ENCODE results near the gene C6orf136.

The C6orf136 gene

DNA sequence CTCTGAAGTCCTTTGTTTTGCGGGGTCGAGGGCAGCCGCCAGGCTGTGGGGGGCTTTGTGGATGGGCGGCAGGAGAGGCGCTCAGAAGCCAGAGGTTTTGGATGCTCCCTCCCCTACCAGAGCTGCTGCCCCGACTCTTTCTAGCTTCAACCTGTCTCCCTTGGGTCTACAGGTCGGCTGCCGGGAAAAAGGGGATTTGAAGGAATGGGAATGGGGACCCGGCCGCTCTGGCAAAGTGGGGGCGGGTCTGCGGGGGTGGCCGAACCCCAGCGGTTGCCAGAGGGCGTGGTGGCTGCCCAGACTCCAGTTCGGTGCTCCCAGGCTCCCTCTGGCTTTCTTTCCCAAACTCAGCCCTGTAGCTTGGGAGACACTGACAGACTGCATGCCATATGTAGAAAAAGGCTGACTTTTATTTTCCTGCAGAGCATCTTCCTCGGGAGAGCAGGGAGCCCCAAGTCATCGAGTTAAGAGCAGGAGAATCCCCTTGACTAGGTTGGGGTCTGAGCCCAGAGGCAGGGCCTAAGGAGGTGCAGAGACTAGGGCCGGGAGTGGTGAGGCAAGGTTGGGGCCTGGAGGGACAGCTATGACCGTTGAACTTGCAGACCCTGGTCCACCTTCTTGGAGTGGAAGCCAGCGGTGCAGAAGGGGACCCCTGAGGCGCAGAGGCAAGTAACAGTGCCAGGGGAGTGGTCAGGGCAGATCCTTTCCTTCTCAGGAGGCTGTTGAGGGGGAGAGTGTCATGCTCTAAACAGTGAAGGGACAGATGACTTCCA lies 40.9 kb downstream of the C6orf136 start:
- FAIRE-seq, result no peak

DNA sequence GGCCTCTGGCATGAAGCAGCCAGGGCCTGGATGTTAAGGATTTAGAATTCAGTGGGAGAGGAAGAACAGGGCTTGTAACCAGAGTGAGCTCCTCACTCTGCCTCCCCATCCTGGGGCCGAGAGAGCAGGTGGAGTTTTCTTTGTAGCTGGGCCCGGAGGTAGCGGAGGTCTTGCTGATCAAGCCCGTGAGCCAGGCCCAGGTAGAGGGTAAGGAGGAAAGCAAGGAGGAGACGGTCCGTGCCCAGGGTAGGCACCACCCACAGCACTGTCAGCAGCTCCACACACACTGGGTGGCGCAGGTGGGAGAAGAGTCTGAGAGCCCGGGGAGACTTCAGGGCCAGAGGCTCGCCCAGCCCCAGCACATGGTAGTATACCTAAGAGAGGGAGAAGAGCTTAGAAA lies 41.6 kb downstream of the C6orf136 start:
- FAIRE-seq, result no peak

DNA sequence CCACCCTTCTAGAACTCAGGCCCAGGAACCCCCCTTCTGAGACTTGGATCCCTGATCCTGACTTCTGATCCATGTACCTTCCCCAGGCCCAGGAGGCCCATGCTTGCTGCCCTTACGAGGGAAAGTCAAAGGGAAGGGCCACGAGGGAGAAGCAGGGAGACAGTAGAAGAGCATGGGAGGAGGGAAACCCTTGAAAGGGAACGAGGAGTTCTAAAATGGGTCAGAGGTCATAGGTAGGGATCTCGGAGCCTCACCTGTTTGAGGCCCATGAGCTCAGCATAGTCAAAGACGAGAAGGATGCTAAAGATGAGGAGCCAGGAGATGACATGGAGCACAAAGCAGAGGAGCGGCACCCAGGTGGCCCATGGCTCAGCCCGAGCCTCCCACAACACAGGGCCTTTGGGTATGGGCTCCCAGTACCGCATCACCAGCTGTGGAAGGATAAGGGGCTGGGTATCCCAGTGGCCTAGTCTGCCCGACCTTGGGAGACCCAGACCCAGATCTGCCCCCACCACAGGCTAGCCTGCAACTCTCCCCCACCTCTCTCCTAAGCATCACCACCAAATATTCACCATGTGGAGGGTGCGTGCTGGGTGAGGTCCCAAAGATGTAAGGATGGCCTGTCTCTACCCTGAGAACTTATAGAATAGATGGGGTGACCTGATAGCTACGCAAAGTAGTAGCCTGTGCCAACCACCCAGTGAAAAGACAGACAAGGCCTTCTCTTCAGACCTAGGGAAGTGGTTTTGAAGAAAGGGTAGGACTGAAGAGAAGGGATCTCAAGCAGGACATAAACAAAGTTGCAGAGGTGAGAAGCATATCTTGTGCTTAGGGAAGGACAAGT lies 42.3 kb downstream of the C6orf136 start:
- no peak for FAIRE-seq

DNA sequence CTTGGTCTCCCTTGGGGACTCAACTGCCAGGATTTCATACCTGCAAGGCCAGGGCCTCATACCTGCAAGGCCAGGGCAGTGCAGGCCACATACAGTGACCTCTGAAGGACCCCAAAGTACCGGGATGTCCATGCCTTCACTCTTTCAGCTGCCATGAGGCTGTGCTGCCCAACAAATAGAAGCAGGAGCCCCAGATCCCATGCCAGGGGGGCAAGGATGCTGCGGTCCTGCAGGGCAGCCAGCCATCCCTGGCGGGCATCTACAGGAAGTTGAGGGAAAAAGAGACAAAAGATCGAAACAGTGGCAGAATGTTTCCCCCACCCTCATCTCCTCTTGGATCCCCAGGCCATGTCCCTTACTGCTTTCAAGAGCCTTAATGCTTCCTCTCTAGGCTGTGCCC lies 43.1 kb downstream of the C6orf136 start:
- FAIRE-seq, result no peak

DNA sequence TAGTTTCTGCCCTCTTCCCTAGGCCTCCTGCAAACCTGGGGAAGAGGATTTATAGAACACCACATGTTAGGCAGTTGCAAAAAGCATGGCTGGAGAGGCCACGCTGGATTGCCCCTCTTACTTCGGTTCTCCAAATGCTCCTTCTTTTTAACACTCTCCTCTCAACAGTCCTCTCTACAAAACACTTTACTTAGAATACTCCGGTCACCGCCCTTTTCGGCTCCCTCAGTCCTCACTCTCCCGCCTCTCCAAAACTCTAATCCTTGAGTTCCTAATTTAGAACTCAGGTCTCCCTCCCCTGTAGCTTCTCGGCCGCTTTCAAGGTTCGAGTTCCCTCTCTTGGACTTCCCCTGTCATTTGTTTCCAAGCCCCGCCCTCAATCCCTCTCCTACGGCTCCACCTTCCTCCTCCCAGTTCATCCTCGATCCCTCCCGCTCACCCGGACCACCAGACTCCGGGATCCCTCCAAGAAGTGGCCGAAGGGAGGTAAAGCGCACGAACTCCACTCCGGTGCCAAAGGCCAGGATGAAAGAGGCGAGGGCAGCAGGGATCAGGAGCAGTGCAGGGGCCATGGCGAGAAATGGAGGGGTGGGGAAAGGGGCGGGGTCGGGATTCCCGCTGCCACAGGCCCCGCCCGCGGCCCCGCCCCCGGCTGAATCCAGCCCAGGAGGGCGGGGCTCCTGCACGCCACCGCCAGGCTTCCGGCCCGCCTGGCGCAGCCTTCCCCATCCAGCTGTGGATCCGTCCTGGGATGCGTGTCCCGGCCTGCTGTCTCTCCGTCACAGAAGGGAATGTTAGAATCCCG lies 43.7 kb downstream of the C6orf136 start, which contains the start of gene NRM:
Gene NRM (minus strand): TSS at position 582 of the 805 bp plus-strand sequence. CDS start 10 bp downstream, at position 572.
- no peak for FAIRE-seq

DNA sequence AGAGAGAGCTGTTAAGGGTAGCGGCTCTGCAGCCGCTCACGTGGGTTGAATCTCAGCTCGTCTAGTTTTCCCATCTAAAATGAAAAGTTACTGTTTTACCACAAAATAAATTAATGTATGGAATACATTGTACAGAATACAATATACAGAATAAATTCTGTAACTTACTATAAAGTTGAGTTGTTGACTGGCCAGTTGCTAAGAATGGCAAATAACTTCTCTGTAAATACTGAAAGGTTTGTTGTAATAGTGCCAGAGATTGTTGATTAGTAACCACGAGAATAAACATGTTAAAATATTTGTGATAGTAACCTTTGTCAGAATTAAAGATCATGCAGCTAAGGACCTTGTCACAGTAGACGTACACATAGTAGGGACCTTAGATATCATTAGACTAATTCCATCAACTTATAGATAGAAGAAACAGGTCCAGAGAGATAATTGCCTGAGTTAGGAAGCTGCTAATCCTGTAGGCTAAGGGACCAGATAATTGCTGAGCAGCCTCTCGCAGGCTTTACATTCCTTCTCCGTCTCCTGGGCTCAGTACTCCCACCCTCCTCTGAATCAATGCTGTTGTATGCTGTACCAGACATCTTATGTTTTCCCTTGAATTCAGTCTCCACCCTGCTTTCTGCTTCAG lies 44.4 kb downstream of the C6orf136 start:
- FAIRE-seq, result no peak

DNA sequence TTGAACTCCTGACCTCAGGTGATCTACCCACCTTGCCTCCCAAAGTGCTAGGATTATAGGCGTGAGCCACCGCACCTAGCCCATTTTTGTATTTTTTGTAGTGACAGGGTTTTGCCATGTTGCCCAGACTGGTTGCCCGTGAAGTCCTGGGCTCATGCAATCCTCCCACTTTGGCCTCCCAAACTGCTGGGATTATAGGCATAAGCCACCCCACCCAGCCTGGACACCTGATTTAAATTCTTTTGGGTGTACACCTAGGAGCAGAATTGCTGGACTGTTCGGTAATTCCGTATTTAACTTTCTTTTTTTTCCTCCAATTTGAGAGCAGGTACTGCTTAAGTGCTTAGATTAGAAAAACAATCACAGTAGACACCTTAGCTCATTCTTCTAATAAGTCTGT lies 49.5 kb downstream of the C6orf136 start:
- no peak for FAIRE-seq

DNA sequence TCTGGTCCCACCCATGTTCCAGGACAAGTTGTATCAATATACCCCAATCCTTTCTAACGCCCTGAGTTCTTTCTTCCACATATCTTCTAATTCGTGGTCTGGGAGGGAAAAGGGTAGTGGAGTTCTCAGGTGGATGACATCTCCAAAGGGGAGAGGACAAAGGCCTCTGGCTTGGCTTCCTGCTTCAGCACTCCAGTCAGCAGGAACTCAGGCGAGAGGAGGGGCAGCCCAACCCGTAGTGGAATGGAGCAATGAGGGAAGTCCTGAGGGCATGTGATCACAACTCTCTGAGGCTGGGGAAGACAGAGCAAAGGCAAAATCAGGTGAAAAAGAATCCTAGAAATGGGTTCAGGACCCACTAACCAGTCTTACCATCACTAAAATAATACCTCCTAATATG lies 53.4 kb downstream of the C6orf136 start:
- FAIRE-seq, result no peak

All from A204.1 (cell line).